CD14-positive monocyte (primary cell): Measurements from ENCODE around the gene OCEL1. TPM values are rescaled to one million over a fixed set of nuclear protein-coding genes. Genes with fewer than 3 reads are reported as not detected.

Source experiments
- DNase-seq, 3 donors: peaks; one replicate each; pipeline ENCODE4 v3.0.0-alpha.2; 2011 to 2022
- H2AFZ ChIP-seq: 2 replicates; pipeline ENCODE4 v1.6.0; 2012; ENCODE audit warnings: mild to moderate bottlenecking, low read depth, low read length, inconsistent platforms; ENCODE audit not compliant: insufficient read depth, poor library complexity, severe bottlenecking
- H3K27ac ChIP-seq, 2 donors: 1 replicate in 1 of 2; 2 replicates in 1 of 2; pipeline ENCODE4 v1.5.1; 2012 to 2013; ENCODE audit warnings: low read length in 2 of 2, control low read depth in 1 of 2, inconsistent platforms in 1 of 2, low read depth in 1 of 2, mild to moderate bottlenecking in 1 of 2
- H3K27me3 ChIP-seq, 2 donors: one replicate each; pipeline versions ENCODE4 v1.6.0 to v1.6.1; 2011 to 2013; ENCODE audit warnings: low read length in 2 of 2; ENCODE audit not compliant: control insufficient read depth in 2 of 2, insufficient read depth in 2 of 2
- H3K36me3 ChIP-seq, 2 donors: replicated peaks in 1 of 2; 1 replicate in 1 of 2; 2 replicates in 1 of 2; pipeline versions ENCODE4 v1.5.1 to v1.6.1; 2012 to 2013; ENCODE audit warnings: low read length in 2 of 2, control low read depth in 1 of 2, inconsistent platforms in 1 of 2, mild to moderate bottlenecking in 1 of 2; ENCODE audit not compliant: insufficient read depth in 2 of 2, control insufficient read depth in 1 of 2
- H3K4me1 ChIP-seq, 2 donors: 1 replicate in 1 of 2; 2 replicates in 1 of 2; pipeline versions ENCODE4 v1.5.1 to v1.6.1; 2012 to 2013; ENCODE audit warnings: low read length in 2 of 2, control low read depth in 1 of 2, inconsistent platforms in 1 of 2, mild to moderate bottlenecking in 1 of 2, moderate library complexity in 1 of 2; ENCODE audit not compliant: insufficient read depth in 2 of 2, control insufficient read depth in 1 of 2
- H3K4me2 ChIP-seq: replicated peaks from 2 replicates; pipeline ENCODE3; 2012; ENCODE audit warnings: low read length, moderate library complexity, mild to moderate bottlenecking; ENCODE audit not compliant: poor library complexity, severe bottlenecking; ENCODE audit errors: extremely low read depth
- H3K4me3 ChIP-seq, 3 experiments: fragments of 200-600 bp in 1 of 3; sonication (generic) in 1 of 3; replicated peaks in 1 of 3; 1 replicate in 2 of 3; 2 replicates in 1 of 3; pipeline ENCODE4 v1.5.1; 2011 to 2013; ENCODE audit warnings: low read length in 3 of 3, mild to moderate bottlenecking in 3 of 3, control low read depth in 2 of 3, low read depth in 2 of 3, inconsistent platforms in 1 of 3, moderate library complexity in 1 of 3
- H3K79me2 ChIP-seq: 2 replicates; pipeline ENCODE4 v1.6.0; 2012; ENCODE audit warnings: mild to moderate bottlenecking, control low read depth, inconsistent platforms, low read length, moderate library complexity; ENCODE audit not compliant: insufficient read depth
- H3K9ac ChIP-seq: 2 replicates; pipeline ENCODE4 v1.6.0; 2017; ENCODE audit warnings: low read length, mild to moderate bottlenecking; ENCODE audit not compliant: insufficient read depth, poor library complexity, severe bottlenecking
- H3K9me3 ChIP-seq, 2 donors: replicated peaks in 1 of 2; 1 replicate in 1 of 2; 2 replicates in 1 of 2; pipeline versions ENCODE4 v1.5.1 to v1.6.1; 2012 to 2013; ENCODE audit warnings: low read length in 2 of 2, control low read depth in 1 of 2; ENCODE audit not compliant: control insufficient read depth in 1 of 2, insufficient read depth in 1 of 2
- H4K20me1 ChIP-seq: 2 replicates; pipeline ENCODE4 v1.6.0; 2012; ENCODE audit warnings: mild to moderate bottlenecking, low read length, control low read depth, moderate library complexity; ENCODE audit not compliant: insufficient read depth
- H3K27ac Mint-ChIP-seq, 7 donors: one replicate each; pipeline ENCODE4 v1.8.0; 2020; ENCODE audit warnings: mild to moderate bottlenecking in 7 of 7, mixed read lengths in 7 of 7, moderate library complexity in 6 of 7, inconsistent platforms in 2 of 7
- H3K27me3 Mint-ChIP-seq, 3 donors: one replicate each; pipeline ENCODE4 v1.8.0; 2021 to 2022; ENCODE audit warnings: low read depth in 3 of 3, mild to moderate bottlenecking in 3 of 3, mixed read lengths in 3 of 3, moderate library complexity in 3 of 3, inconsistent platforms in 1 of 3
- H3K36me3 Mint-ChIP-seq, 2 donors: one replicate each; pipeline ENCODE4 v1.8.0; 2020; ENCODE audit warnings: mixed read lengths in 2 of 2, inconsistent platforms in 1 of 2, mild to moderate bottlenecking in 1 of 2
- H3K4me1 Mint-ChIP-seq: one replicate; pipeline ENCODE4 v1.8.0; 2020; ENCODE audit warnings: mild to moderate bottlenecking, mixed read lengths
- H3K4me3 Mint-ChIP-seq, 2 donors: one replicate each; pipeline ENCODE4 v1.8.0; 2020; ENCODE audit warnings: mild to moderate bottlenecking in 2 of 2, mixed read lengths in 2 of 2, moderate library complexity in 1 of 2
- H3K9me3 Mint-ChIP-seq, 7 donors: one replicate each; pipeline ENCODE4 v1.8.0; 2020 to 2022; ENCODE audit warnings: mixed read lengths in 7 of 7, mild to moderate bottlenecking in 6 of 7, moderate library complexity in 6 of 7, inconsistent platforms in 2 of 7
- CTCF ChIP-seq: fragments of 200-600 bp; IDR thresholded peaks from one replicate; pipeline ENCODE4 v1.8.0; 2022; ENCODE audit warnings: antibody characterized with exemption, mild to moderate bottlenecking
- WGBS: methylation state at CpG from one replicate; pipeline ENCODE4 v1.1.5; 2013; ENCODE audit warnings: missing lambda C conversion rate; ENCODE audit not compliant: insufficient coverage; 5-methylcytosine and 5-hydroxymethylcytosine counted together
- intact Hi-C, 2 donors: fragments of 100-400 bp; cut with micrococcal nuclease; formaldehyde crosslinking; loops; one replicate each; pipeline versions ENCODE4 v1.15.0 to v1.15.1; 2023
- polyA plus RNA-seq, 3 donors: library from polyadenylated mRNA; depleted of rRNA in 1 of 3; unstranded in 2 of 3; stranded (reverse) in 1 of 3; fragments of 300-500 nt in 2 of 3; fragments of >200 nt in 1 of 3; fragmentation: Illumina TruSeq in 2 of 3; gene quantifications; 1 replicate in 2 of 3; 2 replicates in 1 of 3; pipeline ENCODE4 v1.2.3, GENCODE V29; 2012 to 2021

The OCEL1 gene
- polyA plus RNA-seq, 3 donors = 31.8 to 59.9 (median 57.6) TPM

GRCh38 chr19:17236811-17237543 lies 11.0 kb downstream of the OCEL1 start:
- no peak overlapping the region for H3K4me3 ChIP-seq
- H2AFZ ChIP-seq = no peak overlapping the region
- no peak overlapping the region for H3K4me2 ChIP-seq
- no peak for TF ChIP-seq CTCF
- Mint-ChIP-seq H3K4me3 (no peak overlapping the region), H3K9me3 (peaks cover 0 to 4% (median 0%) of the 10 kb centered on the region in 7 donors), H3K27ac (no peak overlapping the region), H3K4me1 (peaks cover 14% of the 10 kb centered on the region), H3K36me3 (peaks cover 12 to 22% of the 10 kb centered on the region in 2 donors), H3K27me3 (peaks cover 1 to 4% (median 2%) of the 10 kb centered on the region in 3 donors)
- no peak overlapping the region for H3K9ac ChIP-seq
- peaks cover 24% of the 10 kb centered on the region for H4K20me1 ChIP-seq
- WGBS = 89% methylated on average over 16 of the region's 18 CpGs
- H3K27me3 ChIP-seq = no peaks in the 10 kb centered on the region
- intact Hi-C loops = loop anchor here in 1 of 2 donors (5.0 kb wide), 1 partner anchor 35 kb away; no protein-coding TSS in a partner anchor
- no peaks in the 10 kb centered on the region for H3K9me3 ChIP-seq
- peaks cover 14 to 24% of the 10 kb centered on the region in 2 donors for H3K4me1 ChIP-seq
- no peak overlapping the region for H3K27ac ChIP-seq
- peaks cover 0 to 12% of the 10 kb centered on the region in 2 donors for H3K36me3 ChIP-seq
- H3K79me2 ChIP-seq = peaks cover 8% of the 10 kb centered on the region
- DNase-seq = no peak

GRCh38 chr19:17237747-17238706 lies 12.0 kb downstream of the OCEL1 start:
- Histone ChIP-seq H3K27ac (no peak overlapping the region), H2AFZ (no peak overlapping the region), H3K4me1 (peaks cover 14 to 24% of the 10 kb centered on the region in 2 donors), H3K79me2 (peaks cover 8% of the 10 kb centered on the region), H3K27me3 (no peaks in the 10 kb centered on the region), H4K20me1 (peaks cover 23% of the 10 kb centered on the region), H3K4me2 (no peak overlapping the region), H3K4me3 (no peak overlapping the region), H3K9ac (no peak overlapping the region), H3K9me3 (no peaks in the 10 kb centered on the region), H3K36me3 (peaks cover 0 to 6% of the 10 kb centered on the region in 2 donors)
- Mint-ChIP-seq H3K4me1 (peaks cover 17% of the 10 kb centered on the region), H3K4me3 (peak overlapping the region in 1 of 2 donors; percentile 35), H3K27ac (no peak overlapping the region), H3K36me3 (peaks cover 8 to 14% of the 10 kb centered on the region in 2 donors), H3K9me3 (peaks cover 0 to 4% (median 0%) of the 10 kb centered on the region in 7 donors), H3K27me3 (peaks cover 1 to 5% (median 2%) of the 10 kb centered on the region in 3 donors)
- DNase-seq = no peak
- TF ChIP-seq CTCF = no peak
- intact Hi-C loops = loop anchor here in 1 of 2 donors (5.0 kb wide), 1 partner anchor 36 kb away; no protein-coding TSS in a partner anchor
- WGBS = 98% methylated on average over 7 of the region's 13 CpGs
